GM23248 (cell line): ENCODE measurements around the gene THBS2. TPM values are rescaled to one million over a fixed set of nuclear protein-coding genes. Genes with fewer than 3 reads are reported as not detected.
"Not testable (repeated sequence)": the region's sequence is repeated elsewhere in the genome, so short reads cannot be mapped to it uniquely, and the experiment has no call there.

Experiments
- DNase-seq: peaks from one replicate; pipeline ENCODE4 v3.0.0-alpha.2; 2015
- H2AFZ ChIP-seq: fragments of 200-600 bp; sonication (generic); 2 replicates; pipeline ENCODE4 v1.6.1; 2016; ENCODE audit warnings: antibody characterized with exemption
- H3F3A ChIP-seq: fragments of 200-600 bp; sonication (generic); 2 replicates; pipeline ENCODE4 v1.6.1; 2016; ENCODE audit warnings: mild to moderate bottlenecking, antibody characterized with exemption, mixed run types; ENCODE audit not compliant: insufficient read depth
- H3K27ac ChIP-seq: fragments of 200-600 bp; sonication (generic); 2 replicates; pipeline ENCODE4 v1.5.1; 2016; ENCODE audit warnings: mild to moderate bottlenecking
- H3K27me3 ChIP-seq: fragments of 200-600 bp; sonication (generic); replicated peaks from 2 replicates; pipeline ENCODE4 v1.6.1; 2016; ENCODE audit warnings: mild to moderate bottlenecking; ENCODE audit not compliant: insufficient read depth
- H3K36me3 ChIP-seq: fragments of 200-600 bp; sonication (generic); 2 replicates; pipeline ENCODE4 v1.6.1; 2016; ENCODE audit warnings: low read depth, mild to moderate bottlenecking
- H3K4me1 ChIP-seq: fragments of 200-600 bp; sonication (generic); 2 replicates; pipeline ENCODE4 v1.6.1; 2016; ENCODE audit warnings: mild to moderate bottlenecking; ENCODE audit not compliant: insufficient read depth
- H3K4me2 ChIP-seq: fragments of 200-600 bp; sonication (generic); one replicate; pipeline ENCODE4 v1.6.1; 2016; ENCODE audit warnings: mild to moderate bottlenecking; ENCODE audit not compliant: unreplicated experiment
- H3K4me3 ChIP-seq: fragments of 200-600 bp; sonication (generic); 2 replicates; pipeline ENCODE4 v1.5.1; 2016; ENCODE audit warnings: mild to moderate bottlenecking
- H3K79me2 ChIP-seq: fragments of 200-600 bp; sonication (generic); 2 replicates; pipeline ENCODE4 v1.6.1; 2016; ENCODE audit warnings: mild to moderate bottlenecking; ENCODE audit not compliant: insufficient read depth
- H3K9ac ChIP-seq: fragments of 200-600 bp; sonication (generic); 2 replicates; pipeline ENCODE4 v1.6.1; 2016; ENCODE audit warnings: mild to moderate bottlenecking
- H3K9me2 ChIP-seq: fragments of 200-600 bp; sonication (generic); 2 replicates; pipeline ENCODE4 v1.6.1; 2016; ENCODE audit warnings: mixed run types, mild to moderate bottlenecking, moderate library complexity; ENCODE audit not compliant: insufficient read depth
- H3K9me3 ChIP-seq: fragments of 200-600 bp; sonication (generic); one replicate; pipeline ENCODE4 v1.6.1; 2017; ENCODE audit warnings: low read depth
- H4K20me1 ChIP-seq: fragments of 200-600 bp; sonication (generic); 2 replicates; pipeline ENCODE4 v1.6.0; 2016; ENCODE audit not compliant: insufficient read depth
- EZH2 ChIP-seq: fragments of 200-600 bp; sonication (generic); IDR thresholded peaks from 2 replicates; pipeline ENCODE4 v1.6.1; 2018; ENCODE audit warnings: antibody characterized with exemption, mild to moderate bottlenecking; ENCODE audit not compliant: insufficient read depth, poor library complexity, severe bottlenecking
- EZH2phosphoT487 ChIP-seq: fragments of 200-600 bp; sonication (generic); IDR thresholded peaks from 2 replicates; pipeline ENCODE4 v1.6.1; 2018; ENCODE audit warnings: antibody characterized with exemption, moderate library complexity, mild to moderate bottlenecking, low read depth; ENCODE audit not compliant: insufficient read depth
- WGBS, 2 experiments: methylation state at CpG; one replicate each; pipeline ENCODE4 v1.1.6; 2015 to 2017; ENCODE audit warnings: low lambda C conversion rate in 2 of 2, low coverage in 1 of 2; ENCODE audit errors: missing lambda C conversion rate in 2 of 2; 5-methylcytosine and 5-hydroxymethylcytosine counted together
- in situ Hi-C: fragments of 300-500 bp; cut with MboI; formaldehyde crosslinking; loops from 2 replicates; pipeline ENCODE4 v1.15.0; 2020
- polyA plus RNA-seq: library from polyadenylated mRNA; unstranded; fragments of >200 nt; fragmentation: Nextera tagmentation; extraction: Ambion mirVana; gene quantifications from 2 replicates; pipeline ENCODE4 v1.2.1, GENCODE V29; 2016
- total RNA-seq: library from RNA; depleted of rRNA; stranded (reverse); fragments of >200 nt; shearing (Covaris generic); gene quantifications from 2 replicates; pipeline ENCODE4 v1.2.3, GENCODE V29; 2014; rRNA removed

THBS2 gene
- total RNA-seq (124 and 137 TPM in 2 replicates), polyA plus RNA-seq (76.4 and 77.8 TPM in 2 replicates)

- Histone ChIP-seq H3K27ac (peak within 1 kb of the TSS; percentile 76), H3K4me1 (peaks cover 23% of the 10 kb centered on the region), H3K79me2 (peaks cover 35% of the 10 kb centered on the region), H3K9me2 (no peaks in the 10 kb centered on the region), H3K9ac (peak within 1 kb of the TSS; percentile 84), H3K4me3 (peak within 1 kb of the TSS; percentile 87), H3K4me2 (peak within 1 kb of the TSS; percentile 95), H2AFZ (peak within 1 kb of the TSS; percentile 83), H3K27me3 (no peaks in the 10 kb centered on the region), H4K20me1 (no peaks in the 10 kb centered on the region), H3K36me3 (no peaks in the 10 kb centered on the region; the same call in 1 of the 2 replicates), H3F3A (peaks cover 33% of the 10 kb centered on the region), H3K9me3 (no peaks in the 10 kb centered on the region)
- DNase-seq: peak; percentile 84
- in situ Hi-C loops: no loop called here
- 1 to 2% methylated on average over 34 of the region's 34 CpGs for WGBS, 2 experiments
- TF ChIP-seq EZH2phosphoT487: no peak
- no peak for TF ChIP-seq EZH2
These were observed at the start of gene THBS2 for GRCh38 chr6:169253337-169254238. TSS of gene THBS2 (minus strand) at chr6:169253846. CDS start at chr6:169250784, 3,062 bp downstream.

- H3K9ac ChIP-seq: no peak overlapping the region
- H4K20me1 ChIP-seq: no peaks in the 10 kb centered on the region
- no peak overlapping the region for H3K4me2 ChIP-seq
- no peak overlapping the region for H2AFZ ChIP-seq
- no peaks in the 10 kb centered on the region for H3K27me3 ChIP-seq
- no peaks in the 10 kb centered on the region for H3K79me2 ChIP-seq
- in situ Hi-C loops: no loop called here
- no peak overlapping the region for H3K27ac ChIP-seq
- H3F3A ChIP-seq: no peaks in the 10 kb centered on the region
- no peak for DNase-seq
- H3K9me2 ChIP-seq: no peaks in the 10 kb centered on the region
- no peak overlapping the region for H3K4me3 ChIP-seq
- WGBS, 2 experiments: 60 to 73% methylated on average over 2 to 3 of the region's 3 CpGs
- H3K9me3 ChIP-seq: no peaks in the 10 kb centered on the region
- H3K4me1 ChIP-seq: no peaks in the 10 kb centered on the region
- H3K36me3 ChIP-seq: no peaks in the 10 kb centered on the region
- no peak for TF ChIP-seq EZH2phosphoT487
- no peak for TF ChIP-seq EZH2
These were observed 49.1 kb upstream of the THBS2 start for GRCh38 chr6:169302716-169303115.

GRCh38 chr6:169302255-169302654 lies 48.6 kb upstream of the THBS2 start:
- Histone ChIP-seq H3K79me2 (no peaks in the 10 kb centered on the region), H3K27ac (no peak overlapping the region), H3K9ac (no peak overlapping the region), H3F3A (no peaks in the 10 kb centered on the region), H3K4me3 (no peak overlapping the region), H3K4me2 (no peak overlapping the region), H4K20me1 (no peaks in the 10 kb centered on the region), H3K9me3 (no peaks in the 10 kb centered on the region), H3K27me3 (no peaks in the 10 kb centered on the region), H3K9me2 (no peaks in the 10 kb centered on the region), H3K4me1 (no peaks in the 10 kb centered on the region), H2AFZ (no peak overlapping the region), H3K36me3 (no peaks in the 10 kb centered on the region)
- in situ Hi-C loops: no loop called here
- no peak for DNase-seq
- TF ChIP-seq EZH2phosphoT487 (no peak), EZH2 (no peak)

GRCh38 chr6:169300916-169301315 lies 47.3 kb upstream of the THBS2 start:
- H3K4me2 ChIP-seq: no peak overlapping the region
- no peaks in the 10 kb centered on the region for H3K4me1 ChIP-seq
- H3K36me3 ChIP-seq: no peaks in the 10 kb centered on the region
- H3K9me2 ChIP-seq: no peaks in the 10 kb centered on the region
- H3K4me3 ChIP-seq: no peak overlapping the region
- H3K79me2 ChIP-seq: no peaks in the 10 kb centered on the region
- TF ChIP-seq EZH2phosphoT487: no peak
- TF ChIP-seq EZH2: no peak
- H3K27me3 ChIP-seq: no peaks in the 10 kb centered on the region
- no peak for DNase-seq
- H3K9me3 ChIP-seq: no peaks in the 10 kb centered on the region
- H3K27ac ChIP-seq: no peak overlapping the region
- no peak overlapping the region for H2AFZ ChIP-seq
- no peaks in the 10 kb centered on the region for H3F3A ChIP-seq
- WGBS, 2 experiments: 62 to 75% methylated on average over 4 of the region's 4 CpGs
- no peak overlapping the region for H3K9ac ChIP-seq
- in situ Hi-C loops: no loop called here
- no peaks in the 10 kb centered on the region for H4K20me1 ChIP-seq

- H3K36me3 ChIP-seq, H2AFZ ChIP-seq, H3K4me2 ChIP-seq, H3F3A ChIP-seq, H3K27ac ChIP-seq, H3K9me3 ChIP-seq, H3K27me3 ChIP-seq, H3K4me1 ChIP-seq, H4K20me1 ChIP-seq, H3K9me2 ChIP-seq, DNase-seq, in situ Hi-C loops, H3K79me2 ChIP-seq, H3K4me3 ChIP-seq, H3K9ac ChIP-seq: not testable (repeated sequence)
- WGBS, 2 experiments: 67 to 73% methylated on average over 1 of the region's 1 CpG
These were observed 45.0 kb upstream of the THBS2 start for GRCh38 chr6:169298626-169299025.
